SU-DHL-6 (cell line): ENCODE data around the gene CDC27.
A peak's percentile ranks its signal among the peaks of the same experiment; 100 is the strongest.
"Not testable (repeated sequence)": the region's sequence is repeated elsewhere in the genome, so short reads cannot be mapped to it uniquely, and the experiment has no call there.

ENCODE experiments used
- H2AFZ ChIP-seq: fragments of 200-600 bp; sonication (generic); 2 replicates; pipeline ENCODE4 v1.6.1; 2014; ENCODE audit warnings: low read depth, mild to moderate bottlenecking, moderate library complexity, mixed read lengths, antibody characterized with exemption, low read length; ENCODE audit not compliant: severe bottlenecking
- H3F3A ChIP-seq: fragments of 200-600 bp; shearing (Covaris generic); 2 replicates; pipeline ENCODE4 v1.6.0; 2016; ENCODE audit warnings: antibody characterized with exemption, mild to moderate bottlenecking; ENCODE audit not compliant: insufficient read depth
- H3K27ac ChIP-seq: fragments of 200-600 bp; sonication (generic); 2 replicates; pipeline ENCODE4 v1.5.1; 2016; ENCODE audit warnings: low read depth, mild to moderate bottlenecking, low read length, moderate library complexity, mixed read lengths
- H3K27me3 ChIP-seq: fragments of 200-600 bp; sonication (generic), shearing (Covaris generic); 2 replicates; pipeline ENCODE4 v1.6.0; 2014; ENCODE audit warnings: mild to moderate bottlenecking, low read length
- H3K36me3 ChIP-seq: fragments of 200-600 bp; sonication (generic); 2 replicates; pipeline ENCODE4 v1.6.1; 2014; ENCODE audit warnings: mild to moderate bottlenecking, low read length, mixed read lengths
- H3K4me2 ChIP-seq: fragments of 300-600, 200-600 bp; shearing (Covaris generic), sonication (generic); 2 replicates; pipeline ENCODE4 v1.6.0; 2014; ENCODE audit warnings: low read length, low read depth, mild to moderate bottlenecking; ENCODE audit not compliant: poor library complexity, severe bottlenecking
- H3K4me3 ChIP-seq: fragments of 200-600 bp; sonication (generic); 2 replicates; pipeline ENCODE4 v1.5.1; 2014; ENCODE audit warnings: antibody characterized with exemption, low read length, mild to moderate bottlenecking, mixed read lengths; ENCODE audit not compliant: insufficient read depth, poor library complexity, severe bottlenecking
- H3K79me2 ChIP-seq: fragments of 200-600 bp; sonication (generic); 2 replicates; pipeline ENCODE4 v1.6.1; 2014; ENCODE audit warnings: mild to moderate bottlenecking, low read length, moderate library complexity; ENCODE audit not compliant: insufficient read depth
- H3K9ac ChIP-seq: fragments of 200-600 bp; sonication (generic); 2 replicates; pipeline ENCODE4 v1.7.0; 2014; ENCODE audit warnings: mild to moderate bottlenecking, low read length
- H3K9me2 ChIP-seq: fragments of 200-600 bp; sonication (generic); replicated peaks from 2 replicates; pipeline ENCODE4 v1.6.1; 2014; ENCODE audit warnings: low read length; ENCODE audit not compliant: insufficient read depth
- H3K9me3 ChIP-seq: fragments of 200-600 bp; sonication (generic); 2 replicates; pipeline ENCODE4 v1.6.1; 2014; ENCODE audit warnings: low read length, mixed read lengths; ENCODE audit not compliant: insufficient read depth
- H4K20me1 ChIP-seq: fragments of 200-600 bp; sonication (generic); 2 replicates; pipeline ENCODE4 v1.6.1; 2014; ENCODE audit warnings: low read depth, mild to moderate bottlenecking, antibody characterized with exemption, low read length, moderate library complexity, mixed read lengths
- EZH2phosphoT487 ChIP-seq: fragments of 200-600 bp; sonication (generic), shearing (Covaris generic); conservative IDR thresholded peaks from 2 replicates; pipeline ENCODE4 v1.6.1; 2018; ENCODE audit warnings: mild to moderate bottlenecking, antibody characterized with exemption, low read length, moderate library complexity, mixed read lengths
- TF ChIP-seq, protein P1 (sequence below): fragments of 200-600 bp; sonication (generic); IDR thresholded peaks from one replicate; pipeline ENCODE4 v1.5.1; 2017; ENCODE audit warnings: antibody characterized with exemption, mild to moderate bottlenecking, low read length, moderate library complexity; ENCODE audit not compliant: insufficient read depth, poor library complexity, severe bottlenecking

The CDC27 gene

DNA sequence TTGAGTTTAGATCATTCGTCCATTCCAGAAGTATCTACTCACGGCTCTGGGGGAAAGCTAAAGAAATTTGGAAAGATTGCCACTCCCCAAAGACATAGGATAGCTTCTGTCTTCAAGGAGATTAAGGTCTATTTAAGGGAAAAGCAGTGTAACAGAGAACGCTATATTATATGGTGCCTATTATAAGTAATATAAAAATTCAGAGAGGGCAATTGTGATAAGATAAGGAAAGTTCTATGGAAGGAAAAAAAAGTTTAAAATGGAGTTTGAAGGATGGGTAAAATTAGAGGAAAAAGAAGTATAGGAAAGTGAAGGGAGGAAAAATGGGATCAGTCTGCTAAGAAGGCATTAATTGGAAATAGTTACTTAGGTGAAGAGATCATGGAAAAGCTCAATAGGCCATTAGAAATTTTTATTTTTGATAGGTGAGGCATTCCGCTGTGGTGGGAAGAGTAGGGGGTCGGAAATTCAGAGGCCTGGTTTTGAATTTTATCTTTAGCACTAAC lies 690 bp upstream of the CDC27 start:
- Histone ChIP-seq H3K79me2 (peaks cover 41% of the 10 kb centered on the region), H3K9ac (peak overlapping the region; percentile 61), H3K4me3 (peak overlapping the region; percentile 49), H3K9me3 (no peaks in the 10 kb centered on the region), H3K9me2 (no peaks in the 10 kb centered on the region), H3K27ac (peak overlapping the region; percentile 36; the same call in 1 of the 2 replicates), H2AFZ (peak overlapping the region; percentile 93), H4K20me1 (peaks cover 15% of the 10 kb centered on the region; the same call in 1 of the 2 replicates), H3K4me2 (peak overlapping the region; percentile 89), H3F3A (peaks cover under 1% of the 10 kb centered on the region; the same call in 1 of the 2 replicates), H3K36me3 (peaks cover 4% of the 10 kb centered on the region; the same call in 1 of the 2 replicates), H3K27me3 (no peaks in the 10 kb centered on the region)
- no peak for TF ChIP-seq EZH2phosphoT487
- TF ChIP-seq, protein P1, sequence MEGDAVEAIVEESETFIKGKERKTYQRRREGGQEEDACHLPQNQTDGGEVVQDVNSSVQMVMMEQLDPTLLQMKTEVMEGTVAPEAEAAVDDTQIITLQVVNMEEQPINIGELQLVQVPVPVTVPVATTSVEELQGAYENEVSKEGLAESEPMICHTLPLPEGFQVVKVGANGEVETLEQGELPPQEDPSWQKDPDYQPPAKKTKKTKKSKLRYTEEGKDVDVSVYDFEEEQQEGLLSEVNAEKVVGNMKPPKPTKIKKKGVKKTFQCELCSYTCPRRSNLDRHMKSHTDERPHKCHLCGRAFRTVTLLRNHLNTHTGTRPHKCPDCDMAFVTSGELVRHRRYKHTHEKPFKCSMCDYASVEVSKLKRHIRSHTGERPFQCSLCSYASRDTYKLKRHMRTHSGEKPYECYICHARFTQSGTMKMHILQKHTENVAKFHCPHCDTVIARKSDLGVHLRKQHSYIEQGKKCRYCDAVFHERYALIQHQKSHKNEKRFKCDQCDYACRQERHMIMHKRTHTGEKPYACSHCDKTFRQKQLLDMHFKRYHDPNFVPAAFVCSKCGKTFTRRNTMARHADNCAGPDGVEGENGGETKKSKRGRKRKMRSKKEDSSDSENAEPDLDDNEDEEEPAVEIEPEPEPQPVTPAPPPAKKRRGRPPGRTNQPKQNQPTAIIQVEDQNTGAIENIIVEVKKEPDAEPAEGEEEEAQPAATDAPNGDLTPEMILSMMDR, result no peak

DNA sequence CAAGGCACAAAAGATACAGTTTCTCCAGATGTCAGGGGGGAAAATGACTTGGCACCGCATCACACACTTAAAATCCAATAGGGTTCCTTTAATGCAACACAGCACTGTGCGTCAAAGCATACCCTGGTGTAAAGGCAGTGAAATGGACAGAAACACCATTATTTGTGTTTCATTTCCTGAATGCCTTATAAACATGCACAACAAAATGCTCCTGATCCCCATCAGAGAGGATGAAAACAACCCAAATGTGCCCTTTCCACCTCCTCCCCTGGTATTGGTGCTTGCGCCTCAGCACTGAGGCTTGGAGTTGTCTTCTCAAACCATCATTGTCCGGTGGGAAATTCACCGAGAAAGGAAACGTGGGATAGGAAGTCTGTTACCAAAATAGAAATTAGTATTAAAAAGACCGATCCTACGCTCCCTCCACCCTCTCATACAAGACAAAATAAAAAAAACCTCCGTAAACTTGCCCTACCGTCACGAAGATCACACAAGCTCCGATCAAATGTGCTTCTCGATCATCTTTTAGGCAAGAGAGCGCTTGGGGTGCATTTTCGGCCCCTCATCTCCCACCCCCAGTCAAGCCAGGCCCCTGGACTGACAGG lies 722 bp downstream of the CDC27 start:
- Histone ChIP-seq H3K27me3 (no peaks in the 10 kb centered on the region), H3K27ac (peak overlapping the region; percentile 73), H3K79me2 (peaks cover 55% of the 10 kb centered on the region), H3K9ac (peak overlapping the region; percentile 92), H3K4me2 (peak overlapping the region; percentile 98), H3K9me3 (no peaks in the 10 kb centered on the region), H3K4me3 (peak overlapping the region; percentile 91), H3K9me2 (no peaks in the 10 kb centered on the region), H4K20me1 (peaks cover 23% of the 10 kb centered on the region), H3F3A (peaks cover 9% of the 10 kb centered on the region; the same call in 1 of the 2 replicates), H2AFZ (peak overlapping the region; percentile 9), H3K36me3 (peaks cover 4% of the 10 kb centered on the region; the same call in 1 of the 2 replicates)
- TF ChIP-seq EZH2phosphoT487, result no peak
- TF ChIP-seq, protein P1, result no peak

DNA sequence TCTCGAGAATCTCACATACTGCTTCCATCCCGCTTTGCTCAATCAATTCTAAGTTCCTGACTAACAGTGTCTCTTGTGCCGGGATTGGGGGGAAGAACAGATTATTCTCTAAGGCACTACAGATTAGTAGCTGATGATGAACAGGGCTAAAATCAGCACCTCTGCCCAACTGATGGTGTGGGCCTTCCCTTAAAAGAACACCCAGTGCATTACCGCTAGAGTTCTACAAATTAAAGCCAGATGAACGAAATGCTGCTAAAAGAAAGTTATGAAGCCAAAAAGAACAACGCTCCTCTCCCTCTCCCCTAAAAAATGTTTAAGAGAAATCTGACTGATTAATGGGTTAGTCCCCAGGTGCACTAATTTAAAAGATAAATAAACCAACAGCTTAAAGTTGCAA lies 4.4 kb downstream of the CDC27 start:
- Histone ChIP-seq H3F3A (peaks cover 16% of the 10 kb centered on the region), H3K27ac (no peak overlapping the region), H3K4me3 (no peak overlapping the region), H3K27me3 (no peaks in the 10 kb centered on the region), H3K4me2 (peak overlapping the region; percentile 31), H3K9ac (no peak overlapping the region), H3K36me3 (peaks cover 15% of the 10 kb centered on the region; the same call in 1 of the 2 replicates), H3K9me3 (no peaks in the 10 kb centered on the region), H2AFZ (no peak overlapping the region), H4K20me1 (peaks cover 33% of the 10 kb centered on the region), H3K9me2 (no peaks in the 10 kb centered on the region), H3K79me2 (peaks cover 91% of the 10 kb centered on the region)
- TF ChIP-seq EZH2phosphoT487, result no peak
- TF ChIP-seq, protein P1, result no peak

DNA sequence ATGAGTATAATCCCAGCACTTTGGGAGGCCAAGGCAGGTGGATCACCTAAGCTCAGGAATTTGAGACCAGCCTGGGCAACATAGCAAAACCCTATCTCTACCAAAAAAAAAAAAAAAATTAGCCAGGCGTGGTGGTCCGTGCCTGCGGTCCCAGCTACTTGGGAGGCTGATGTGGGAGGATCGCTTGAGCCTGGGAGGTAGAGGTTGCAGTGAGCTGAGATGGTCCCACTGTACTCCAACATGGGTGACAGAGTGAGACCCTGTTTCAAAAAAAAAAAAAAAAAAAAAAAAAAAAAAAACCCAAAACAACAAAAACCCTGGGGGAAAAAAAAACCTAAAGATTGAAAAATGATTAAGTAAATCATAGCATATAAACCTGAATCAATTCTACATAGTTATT lies 8.1 kb downstream of the CDC27 start:
- H3K9me2 ChIP-seq, H3K4me3 ChIP-seq, H3K4me2 ChIP-seq, H3K27me3 ChIP-seq, H2AFZ ChIP-seq, H3K27ac ChIP-seq, H3K9me3 ChIP-seq, H3K9ac ChIP-seq: not testable (repeated sequence)
- Histone ChIP-seq H3K79me2 (peaks cover 98% of the 10 kb centered on the region), H3K36me3 (peaks cover 24% of the 10 kb centered on the region; the same call in 1 of the 2 replicates), H4K20me1 (peaks cover 24% of the 10 kb centered on the region), H3F3A (peaks cover 29% of the 10 kb centered on the region)
